ENCODE measurements around the gene ELOB. TPM values are rescaled to one million over a fixed set of nuclear protein-coding genes. Genes with fewer than 3 reads are reported as not detected.

Gene ELOB
- total RNA-seq, 1 experiment from 2014 or later, result 311 TPM

GRCh38 chr16:2749476-2749875 is 27.6 kb downstream of the ELOB start:
- no peaks in the 10 kb centered on the region; the same call in 1 of the 2 replicates for H3K9me3 ChIP-seq (replicated peaks)
- DNase-seq (ENCODE audit: low read depth in 1 of 2, low spot score in 2 of 2), result no peak

GRCh38 chr16:2748757-2749455 is 28.2 kb downstream of the ELOB start:
- Histone ChIP-seq H3K9me3 (replicated peaks) (no peaks in the 10 kb centered on the region; the same call in 1 of the 2 replicates), H3K4me1 (replicated peaks) (peaks cover 10% of the 10 kb centered on the region), H3K4me3 (no peak overlapping the region), H3K27me3 (replicated peaks) (no peaks in the 10 kb centered on the region), H3K27ac (no peak overlapping the region), H3K36me3 (peaks cover 22% of the 10 kb centered on the region)
- no peak for DNase-seq (ENCODE audit: low read depth in 1 of 2, low spot score in 2 of 2)

More at GRCh38 chr16:2749476-2749875, 27.6 kb downstream of the ELOB start:
- Histone ChIP-seq H3K36me3 (peaks cover 28% of the 10 kb centered on the region), H3K4me3 (no peak overlapping the region), H3K27ac (no peak overlapping the region), H3K4me1 (replicated peaks) (peaks cover 12% of the 10 kb centered on the region), H3K27me3 (replicated peaks) (no peaks in the 10 kb centered on the region)

GRCh38 chr16:2745961-2746360 is 31.1 kb downstream of the ELOB start:
- H3K27me3 ChIP-seq (replicated peaks), result no peaks in the 10 kb centered on the region
- no peak overlapping the region for H3K27ac ChIP-seq
- H3K4me3 ChIP-seq, result no peak overlapping the region
- H3K4me1 ChIP-seq (replicated peaks), result no peaks in the 10 kb centered on the region; the same call in 1 of the 2 replicates
- no peak for DNase-seq (ENCODE audit: low read depth in 1 of 2, low spot score in 2 of 2)
- H3K36me3 ChIP-seq, result no peaks in the 10 kb centered on the region; the same call in 1 of the 2 replicates
- no peaks in the 10 kb centered on the region for H3K9me3 ChIP-seq (replicated peaks)

- no peak overlapping the region for H3K27ac ChIP-seq
- DNase-seq (ENCODE audit: low read depth in 1 of 2, low spot score in 2 of 2), result no peak
- no peaks in the 10 kb centered on the region for H3K36me3 ChIP-seq
- H3K27me3 ChIP-seq (replicated peaks), result no peaks in the 10 kb centered on the region
- H3K4me3 ChIP-seq, result no peak overlapping the region
- H3K9me3 ChIP-seq (replicated peaks), result no peaks in the 10 kb centered on the region
- no peaks in the 10 kb centered on the region for H3K4me1 ChIP-seq (replicated peaks)
Observed at GRCh38 chr16:2745116-2745890, 31.8 kb downstream of the ELOB start.

GRCh38 chr16:2744711-2745110 is 32.4 kb downstream of the ELOB start:
- H3K36me3 ChIP-seq, result no peaks in the 10 kb centered on the region
- DNase-seq (ENCODE audit: low read depth in 1 of 2, low spot score in 2 of 2), result no peak
- no peak overlapping the region for H3K4me3 ChIP-seq
- H3K27me3 ChIP-seq (replicated peaks), result no peaks in the 10 kb centered on the region
- no peaks in the 10 kb centered on the region for H3K4me1 ChIP-seq (replicated peaks)
- no peak overlapping the region for H3K27ac ChIP-seq
- H3K9me3 ChIP-seq (replicated peaks), result no peaks in the 10 kb centered on the region

- H3K4me3 ChIP-seq, result no peak overlapping the region
- H3K36me3 ChIP-seq, result no peaks in the 10 kb centered on the region
- no peaks in the 10 kb centered on the region for H3K27me3 ChIP-seq (replicated peaks)
- no peak for DNase-seq (ENCODE audit: low read depth in 1 of 2, low spot score in 2 of 2)
- H3K27ac ChIP-seq, result no peak overlapping the region
- H3K4me1 ChIP-seq (replicated peaks), result no peaks in the 10 kb centered on the region
- no peaks in the 10 kb centered on the region for H3K9me3 ChIP-seq (replicated peaks)
Observed at GRCh38 chr16:2743007-2743810, 33.9 kb downstream of the ELOB start.

- H3K36me3 ChIP-seq, result no peaks in the 10 kb centered on the region
- no peak overlapping the region for H3K27ac ChIP-seq
- no peak for DNase-seq (ENCODE audit: low read depth in 1 of 2, low spot score in 2 of 2)
- no peaks in the 10 kb centered on the region for H3K27me3 ChIP-seq (replicated peaks)
- no peaks in the 10 kb centered on the region for H3K4me1 ChIP-seq (replicated peaks)
- no peak overlapping the region for H3K4me3 ChIP-seq
- H3K9me3 ChIP-seq (replicated peaks), result no peaks in the 10 kb centered on the region
Observed at GRCh38 chr16:2742323-2743006, 34.6 kb downstream of the ELOB start.

GRCh38 chr16:2741168-2741567 is 35.9 kb downstream of the ELOB start:
- H3K9me3 ChIP-seq (replicated peaks), result no peaks in the 10 kb centered on the region
- no peaks in the 10 kb centered on the region for H3K27me3 ChIP-seq (replicated peaks)
- no peaks in the 10 kb centered on the region for H3K36me3 ChIP-seq
- no peak overlapping the region for H3K4me3 ChIP-seq
- no peak for DNase-seq (ENCODE audit: low read depth in 1 of 2, low spot score in 2 of 2)
- no peaks in the 10 kb centered on the region for H3K4me1 ChIP-seq (replicated peaks)
- H3K27ac ChIP-seq, result no peak overlapping the region

GRCh38 chr16:2740476-2740875 is 36.6 kb downstream of the ELOB start:
- no peak overlapping the region for H3K4me3 ChIP-seq
- no peaks in the 10 kb centered on the region for H3K9me3 ChIP-seq (replicated peaks)
- no peak overlapping the region for H3K27ac ChIP-seq
- DNase-seq (ENCODE audit: low read depth in 1 of 2, low spot score in 2 of 2), result no peak
- no peaks in the 10 kb centered on the region for H3K4me1 ChIP-seq (replicated peaks)
- H3K36me3 ChIP-seq, result no peaks in the 10 kb centered on the region
- no peaks in the 10 kb centered on the region for H3K27me3 ChIP-seq (replicated peaks)

GRCh38 chr16:2739625-2740430 is 37.3 kb downstream of the ELOB start:
- H3K27ac ChIP-seq, result no peak overlapping the region
- H3K4me3 ChIP-seq, result no peak overlapping the region
- no peaks in the 10 kb centered on the region for H3K4me1 ChIP-seq (replicated peaks)
- H3K27me3 ChIP-seq (replicated peaks), result no peaks in the 10 kb centered on the region
- no peaks in the 10 kb centered on the region for H3K9me3 ChIP-seq (replicated peaks)
- DNase-seq (ENCODE audit: low read depth in 1 of 2, low spot score in 2 of 2), result no peak
- no peaks in the 10 kb centered on the region for H3K36me3 ChIP-seq

- no peak for DNase-seq (ENCODE audit: low read depth in 1 of 2, low spot score in 2 of 2)
- no peak overlapping the region for H3K27ac ChIP-seq
- H3K27me3 ChIP-seq (replicated peaks), result no peaks in the 10 kb centered on the region; the same call in 1 of the 2 replicates
- no peaks in the 10 kb centered on the region for H3K36me3 ChIP-seq
- H3K4me1 ChIP-seq (replicated peaks), result no peaks in the 10 kb centered on the region
- H3K4me3 ChIP-seq, result no peak overlapping the region
- H3K9me3 ChIP-seq (replicated peaks), result no peaks in the 10 kb centered on the region
Observed at GRCh38 chr16:2738615-2739014, 38.5 kb downstream of the ELOB start.

- DNase-seq (ENCODE audit: low read depth in 1 of 2, low spot score in 2 of 2), result no peak
- H3K4me1 ChIP-seq (replicated peaks), result no peaks in the 10 kb centered on the region
- no peaks in the 10 kb centered on the region for H3K9me3 ChIP-seq (replicated peaks)
- H3K4me3 ChIP-seq, result no peak overlapping the region
- H3K36me3 ChIP-seq, result no peaks in the 10 kb centered on the region
- H3K27me3 ChIP-seq (replicated peaks), result peaks cover 4% of the 10 kb centered on the region; the same call in 1 of the 2 replicates
- no peak overlapping the region for H3K27ac ChIP-seq
Observed at GRCh38 chr16:2737895-2738418, 39.1 kb downstream of the ELOB start.
